ENCODE results near the gene PAQR6. TPM values are rescaled to one million over a fixed set of nuclear protein-coding genes. Genes with fewer than 3 reads are reported as not detected.

Gene PAQR6
- total RNA-seq, 3 donors from 2014 or later (not counting 1 experiment from before 2014, with no cell fraction given) = 2.6 to 5.5 (median 3.5) TPM

- H3K27ac ChIP-seq (ENCODE audit: low read length) = no peak overlapping the region
- peak overlapping the region; percentile 40 for H3K4me3 Mint-ChIP-seq
- H3K36me3 ChIP-seq (ENCODE audit: control insufficient read depth, insufficient read depth, low read length) = peaks cover 19% of the 10 kb centered on the region
- H3K27me3 Mint-ChIP-seq (ENCODE audit: low read depth in 2 of 2) = no peaks in the 10 kb centered on the region
- no peaks in the 10 kb centered on the region for H3K9me3 ChIP-seq (ENCODE audit: control insufficient read depth, insufficient read depth, low read length)
- H3K4me1 Mint-ChIP-seq = peaks cover 0 to 24% of the 10 kb centered on the region in 2 donors
- H3K27me3 ChIP-seq (ENCODE audit: control insufficient read depth, insufficient read depth, low read length) = no peaks in the 10 kb centered on the region
- no peaks in the 10 kb centered on the region for H3K9me3 Mint-ChIP-seq
- peak overlapping the region in 1 of 2 donors; percentile 83 for H3K27ac Mint-ChIP-seq
- no peaks in the 10 kb centered on the region for H3K36me3 Mint-ChIP-seq
- no peak for DNase-seq
- intact Hi-C loops (cut with micrococcal nuclease) = no loop called here
- no peak for ATAC-seq
- WGBS (ENCODE audit: insufficient coverage) = 47% methylated on average over 10 of the region's 10 CpGs
- H3K4me1 ChIP-seq (ENCODE audit: control insufficient read depth, insufficient read depth, low read length) = peaks cover 22% of the 10 kb centered on the region
- peak overlapping the region; percentile 33 for H3K4me3 ChIP-seq (ENCODE audit: low read length)
- TF ChIP-seq, protein P1, sequence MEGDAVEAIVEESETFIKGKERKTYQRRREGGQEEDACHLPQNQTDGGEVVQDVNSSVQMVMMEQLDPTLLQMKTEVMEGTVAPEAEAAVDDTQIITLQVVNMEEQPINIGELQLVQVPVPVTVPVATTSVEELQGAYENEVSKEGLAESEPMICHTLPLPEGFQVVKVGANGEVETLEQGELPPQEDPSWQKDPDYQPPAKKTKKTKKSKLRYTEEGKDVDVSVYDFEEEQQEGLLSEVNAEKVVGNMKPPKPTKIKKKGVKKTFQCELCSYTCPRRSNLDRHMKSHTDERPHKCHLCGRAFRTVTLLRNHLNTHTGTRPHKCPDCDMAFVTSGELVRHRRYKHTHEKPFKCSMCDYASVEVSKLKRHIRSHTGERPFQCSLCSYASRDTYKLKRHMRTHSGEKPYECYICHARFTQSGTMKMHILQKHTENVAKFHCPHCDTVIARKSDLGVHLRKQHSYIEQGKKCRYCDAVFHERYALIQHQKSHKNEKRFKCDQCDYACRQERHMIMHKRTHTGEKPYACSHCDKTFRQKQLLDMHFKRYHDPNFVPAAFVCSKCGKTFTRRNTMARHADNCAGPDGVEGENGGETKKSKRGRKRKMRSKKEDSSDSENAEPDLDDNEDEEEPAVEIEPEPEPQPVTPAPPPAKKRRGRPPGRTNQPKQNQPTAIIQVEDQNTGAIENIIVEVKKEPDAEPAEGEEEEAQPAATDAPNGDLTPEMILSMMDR (IDR thresholded peaks at IDR 0.05) = no peak
Measured at GRCh38 chr1:156246241-156246780, 1.5 kb downstream of the PAQR6 start.

GRCh38 chr1:156245451-156246232 lies 2.2 kb downstream of the PAQR6 start:
- 4% methylated on average over 69 of the region's 69 CpGs for WGBS (ENCODE audit: insufficient coverage)
- Mint-ChIP-seq H3K36me3 (no peaks in the 10 kb centered on the region), H3K4me1 (peaks cover 0 to 23% of the 10 kb centered on the region in 2 donors), H3K27me3 (ENCODE audit: low read depth in 2 of 2) (no peaks in the 10 kb centered on the region), H3K27ac (peak overlapping the region; percentile 29 to 83), H3K9me3 (no peaks in the 10 kb centered on the region), H3K4me3 (peak overlapping the region; percentile 91)
- TF ChIP-seq, protein P1 (IDR thresholded peaks at IDR 0.05) = no peak
- no peak overlapping the region for H3K27ac ChIP-seq (ENCODE audit: low read length)
- intact Hi-C loops (cut with micrococcal nuclease) = no loop called here
- DNase-seq (peak; percentile 28 to 65), ATAC-seq (peak; percentile 69 to 78 (median 74))
- H3K27me3 ChIP-seq (ENCODE audit: control insufficient read depth, insufficient read depth, low read length) = no peaks in the 10 kb centered on the region
- H3K9me3 ChIP-seq (ENCODE audit: control insufficient read depth, insufficient read depth, low read length) = no peaks in the 10 kb centered on the region
- peaks cover 12% of the 10 kb centered on the region for H3K36me3 ChIP-seq (ENCODE audit: control insufficient read depth, insufficient read depth, low read length)
- H3K4me3 ChIP-seq (ENCODE audit: low read length) = peak overlapping the region; percentile 33
- H3K4me1 ChIP-seq (ENCODE audit: control insufficient read depth, insufficient read depth, low read length) = peaks cover 22% of the 10 kb centered on the region

- WGBS (ENCODE audit: insufficient coverage) = 96% methylated on average over 17 of the region's 17 CpGs
- Mint-ChIP-seq H3K27ac (peak overlapping the region in 1 of 2 donors; percentile 83), H3K27me3 (ENCODE audit: low read depth in 2 of 2) (no peaks in the 10 kb centered on the region), H3K4me1 (peaks cover 0 to 18% of the 10 kb centered on the region in 2 donors), H3K9me3 (no peaks in the 10 kb centered on the region), H3K36me3 (peaks cover 5% of the 10 kb centered on the region), H3K4me3 (peak overlapping the region; percentile 91)
- Histone ChIP-seq H3K27ac (ENCODE audit: low read length) (no peak overlapping the region), H3K36me3 (ENCODE audit: control insufficient read depth, insufficient read depth, low read length) (peaks cover 6% of the 10 kb centered on the region), H3K9me3 (ENCODE audit: control insufficient read depth, insufficient read depth, low read length) (no peaks in the 10 kb centered on the region), H3K4me3 (ENCODE audit: low read length) (no peak overlapping the region), H3K27me3 (ENCODE audit: control insufficient read depth, insufficient read depth, low read length) (no peaks in the 10 kb centered on the region), H3K4me1 (ENCODE audit: control insufficient read depth, insufficient read depth, low read length) (peaks cover 22% of the 10 kb centered on the region)
- TF ChIP-seq, protein P1 (IDR thresholded peaks at IDR 0.05) = no peak
- DNase-seq (no peak), ATAC-seq (no peak)
- intact Hi-C loops (cut with micrococcal nuclease) = no loop called here
Measured at GRCh38 chr1:156244712-156245111, 3.1 kb downstream of the PAQR6 start.
